Bronchial smooth muscle cell (primary cell): ENCODE results near the gene ZNF853. TPM values are rescaled to one million over a fixed set of nuclear protein-coding genes. Genes with fewer than 3 reads are reported as not detected.

ENCODE experiments used
- total RNA-seq: library from RNA; depleted of rRNA; stranded (reverse); fragments of >200 nt; gene quantifications from 2 replicates; pipeline ENCODE4 v1.2.1, GENCODE V29; 2014

ZNF853 gene
- 0.47 and 3.2 TPM in 2 replicates for total RNA-seq

GRCh38 chr7:6614953-6615722, at the start of gene ZNF853:
Gene ZNF853 (plus strand): TSS chr7:6615610. CDS start chr7:6616175, 565 bp downstream.

GRCh38 chr7:6577369-6578113, 37.9 kb upstream of the ZNF853 start, which contains the start of gene ZDHHC4:
Gene ZDHHC4 (plus strand): TSS chr7:6577454. CDS start chr7:6580562, 3,108 bp downstream.

GRCh38 chr7:6589829-6590644, 25.4 kb upstream of the ZNF853 start, which contains the start of gene INTS15:
Gene INTS15 (plus strand): TSS chr7:6590021. CDS start chr7:6590284, 263 bp downstream.

GRCh38 chr7:6636741-6637543, 21.5 kb downstream of the ZNF853 start, which contains the start of gene ZNF316:
Gene ZNF316 (plus strand): TSS chr7:6637318. CDS start chr7:6642410, 5,092 bp downstream.

Other genes with a start within 250 kb of the ZNF853 start
- 39.9 and 61.2 TPM in 2 replicates for gene RAC1, start 241.1 kb upstream of the ZNF853 start, total RNA-seq
- gene DAGLB, start 167.7 kb upstream of the ZNF853 start, total RNA-seq, result 9.9 and 15.4 TPM in 2 replicates
- gene KDELR2, start 131.5 kb upstream of the ZNF853 start, total RNA-seq, result 142 and 170 TPM in 2 replicates
- gene GRID2IP, start 64.1 kb upstream of the ZNF853 start, total RNA-seq, result under 0.01 TPM in 1 of 2 replicates, not detected in the other
- 56.4 and 77.2 TPM in 2 replicates for gene ZDHHC4, start 38.2 kb upstream of the ZNF853 start, total RNA-seq
- gene INTS15, start 25.6 kb upstream of the ZNF853 start, total RNA-seq, result 5.2 and 5.5 TPM in 2 replicates
- 11.0 and 11.6 TPM in 2 replicates for gene ZNF316, start 21.7 kb downstream of the ZNF853 start, total RNA-seq
- 11.1 and 14.2 TPM in 2 replicates for gene ZNF12, start 91.3 kb downstream of the ZNF853 start, total RNA-seq
- gene RSPH10B2, start 138.5 kb downstream of the ZNF853 start, total RNA-seq, result 0.32 and 1.0 TPM in 2 replicates
- 44.9 and 59.0 TPM in 2 replicates for gene CCZ1B, start 210.7 kb downstream of the ZNF853 start, total RNA-seq